ENCODE results near the gene KRTAP5-3.

KRTAP5-3 gene

DNA sequence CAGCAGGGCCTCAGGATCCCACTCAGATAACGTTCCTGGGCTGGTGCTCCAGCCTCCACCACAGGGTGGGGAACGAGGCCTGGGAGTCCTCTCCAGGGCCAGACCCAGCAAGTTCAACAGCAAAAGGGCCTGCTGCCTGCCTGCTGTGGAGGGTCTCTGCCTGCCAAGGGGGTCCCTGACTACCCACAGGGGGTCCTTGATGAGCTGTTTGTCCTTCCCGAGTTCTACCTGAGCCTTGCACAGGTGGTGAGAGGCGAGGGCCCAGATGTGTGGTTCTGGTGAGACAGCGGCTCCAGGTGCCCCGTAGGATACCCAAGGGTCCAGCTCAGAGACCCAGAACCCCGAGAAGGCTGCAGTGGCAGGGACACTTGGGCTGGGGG, 40.6 kb downstream of the KRTAP5-3 start:
- no peak for DNase-seq (ENCODE audit: low read depth)
- H3K4me3 ChIP-seq (ENCODE audit: low read depth, low read length), result no peak overlapping the region
- no peak for TF ChIP-seq POLR2A (IDR thresholded peaks at IDR 0.05; ENCODE audit: extremely low read depth, insufficient read length)
- TF ChIP-seq, protein P1, sequence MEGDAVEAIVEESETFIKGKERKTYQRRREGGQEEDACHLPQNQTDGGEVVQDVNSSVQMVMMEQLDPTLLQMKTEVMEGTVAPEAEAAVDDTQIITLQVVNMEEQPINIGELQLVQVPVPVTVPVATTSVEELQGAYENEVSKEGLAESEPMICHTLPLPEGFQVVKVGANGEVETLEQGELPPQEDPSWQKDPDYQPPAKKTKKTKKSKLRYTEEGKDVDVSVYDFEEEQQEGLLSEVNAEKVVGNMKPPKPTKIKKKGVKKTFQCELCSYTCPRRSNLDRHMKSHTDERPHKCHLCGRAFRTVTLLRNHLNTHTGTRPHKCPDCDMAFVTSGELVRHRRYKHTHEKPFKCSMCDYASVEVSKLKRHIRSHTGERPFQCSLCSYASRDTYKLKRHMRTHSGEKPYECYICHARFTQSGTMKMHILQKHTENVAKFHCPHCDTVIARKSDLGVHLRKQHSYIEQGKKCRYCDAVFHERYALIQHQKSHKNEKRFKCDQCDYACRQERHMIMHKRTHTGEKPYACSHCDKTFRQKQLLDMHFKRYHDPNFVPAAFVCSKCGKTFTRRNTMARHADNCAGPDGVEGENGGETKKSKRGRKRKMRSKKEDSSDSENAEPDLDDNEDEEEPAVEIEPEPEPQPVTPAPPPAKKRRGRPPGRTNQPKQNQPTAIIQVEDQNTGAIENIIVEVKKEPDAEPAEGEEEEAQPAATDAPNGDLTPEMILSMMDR (IDR thresholded peaks at IDR 0.05; ENCODE audit: low read depth, low read length), result no peak
- TF ChIP-seq, protein P2, sequence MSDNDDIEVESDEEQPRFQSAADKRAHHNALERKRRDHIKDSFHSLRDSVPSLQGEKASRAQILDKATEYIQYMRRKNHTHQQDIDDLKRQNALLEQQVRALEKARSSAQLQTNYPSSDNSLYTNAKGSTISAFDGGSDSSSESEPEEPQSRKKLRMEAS (IDR thresholded peaks at IDR 0.05; ENCODE audit: low read depth, low read length), result no peak
- no peak for TF ChIP-seq MYC (IDR thresholded peaks at IDR 0.05; ENCODE audit: low read depth, low read length)

DNA sequence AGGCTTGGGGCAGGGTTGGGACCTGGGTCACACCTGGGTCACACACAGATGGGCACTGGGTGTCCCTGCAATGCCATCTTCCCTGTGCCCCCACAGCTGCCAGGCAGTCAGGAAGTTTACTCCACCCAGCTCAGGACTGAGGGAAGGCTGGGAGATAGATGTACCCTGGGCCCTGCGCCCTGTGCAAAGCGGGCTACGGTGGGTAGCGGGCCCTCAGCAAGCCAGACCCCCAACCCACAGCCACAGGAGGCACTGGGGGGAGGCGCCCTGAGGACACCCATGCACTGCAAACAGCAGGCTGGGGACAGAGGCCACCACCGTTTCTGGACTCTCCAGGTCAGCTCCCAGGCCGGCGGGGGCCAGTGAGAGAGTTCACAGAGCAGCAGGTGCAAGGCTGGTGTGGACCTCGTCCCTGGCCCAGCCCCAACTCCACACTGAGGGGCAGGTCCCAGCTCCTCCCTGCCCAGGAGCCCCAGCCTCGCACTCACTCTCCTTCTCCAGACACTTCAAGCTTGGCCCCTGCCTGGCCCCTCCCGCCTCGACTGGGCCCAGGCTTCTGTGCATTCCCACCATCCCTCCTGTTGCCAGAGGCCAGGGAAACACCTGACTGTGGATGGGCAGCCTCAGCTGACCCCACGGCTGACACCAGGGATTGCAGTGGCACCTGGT, 41.1 kb downstream of the KRTAP5-3 start:
- DNase-seq (ENCODE audit: low read depth), result peak; percentile 1
- no peak overlapping the region for H3K4me3 ChIP-seq (ENCODE audit: low read depth, low read length)
- TF ChIP-seq, protein P1 (IDR thresholded peaks at IDR 0.05; ENCODE audit: low read depth, low read length), result no peak
- TF ChIP-seq POLR2A (IDR thresholded peaks at IDR 0.05; ENCODE audit: extremely low read depth, insufficient read length) (no peak), MYC (IDR thresholded peaks at IDR 0.05; ENCODE audit: low read depth, low read length) (no peak)
- TF ChIP-seq, protein P2 (IDR thresholded peaks at IDR 0.05; ENCODE audit: low read depth, low read length), result no peak

DNA sequence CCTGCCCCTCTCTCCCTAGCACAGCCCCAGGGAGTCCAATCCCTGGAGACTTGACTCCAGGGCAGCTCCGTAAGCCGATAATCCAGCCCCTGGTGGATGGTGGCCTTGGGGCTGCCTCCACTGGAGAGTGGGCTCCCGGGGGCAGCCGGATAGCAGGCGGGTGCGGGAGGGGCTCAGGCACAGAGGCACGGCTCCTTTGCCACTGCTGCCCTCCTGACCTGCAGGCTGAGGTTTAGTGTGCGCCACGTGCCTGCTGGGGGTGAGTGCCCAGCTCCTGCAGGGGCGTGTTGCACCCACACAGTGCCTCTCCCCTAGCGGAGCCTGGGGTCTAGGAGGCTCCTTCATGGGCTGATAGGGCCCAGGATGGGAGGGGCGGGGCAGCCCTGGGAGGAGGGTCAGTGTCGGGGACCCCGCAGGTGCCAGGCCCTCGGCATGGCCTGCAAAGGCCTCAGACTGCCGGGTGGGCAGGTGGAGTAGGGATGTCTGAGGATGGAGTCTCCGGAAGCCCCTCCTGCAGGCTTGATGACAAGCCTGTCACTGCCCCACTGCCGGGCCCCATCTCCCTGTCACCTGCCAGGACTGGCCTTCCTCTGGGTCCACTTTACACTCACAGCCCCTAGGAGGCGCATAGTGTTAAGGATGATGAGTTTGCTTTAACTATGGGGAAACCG, 41.7 kb downstream of the KRTAP5-3 start:
- H3K4me3 ChIP-seq (ENCODE audit: low read depth, low read length), result no peak overlapping the region
- DNase-seq (ENCODE audit: low read depth), result no peak
- TF ChIP-seq, protein P1 (IDR thresholded peaks at IDR 0.05; ENCODE audit: low read depth, low read length), result peak; percentile 29
- TF ChIP-seq POLR2A (IDR thresholded peaks at IDR 0.05; ENCODE audit: extremely low read depth, insufficient read length), result no peak
- TF ChIP-seq, protein P2 (IDR thresholded peaks at IDR 0.05; ENCODE audit: low read depth, low read length), result no peak

DNA sequence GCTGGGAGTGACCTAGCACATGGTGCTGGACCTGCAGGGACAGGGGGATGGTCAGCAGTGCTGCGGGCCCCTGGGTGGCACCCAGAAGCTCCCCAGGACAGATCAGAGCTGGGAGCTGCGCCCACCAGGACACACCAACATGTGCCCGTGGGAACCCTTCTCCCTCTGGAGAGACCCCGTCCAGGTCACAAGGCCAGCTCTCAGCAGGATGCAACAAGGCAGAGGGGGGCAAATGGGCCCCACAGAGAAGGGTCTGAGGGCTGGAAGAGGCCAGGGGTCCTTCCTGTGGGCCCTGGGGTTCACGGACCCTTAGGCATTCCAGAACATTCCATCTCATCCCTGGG, 42.4 kb downstream of the KRTAP5-3 start:
- H3K4me3 ChIP-seq (ENCODE audit: low read depth, low read length), result no peak overlapping the region
- no peak for DNase-seq (ENCODE audit: low read depth)
- TF ChIP-seq POLR2A (IDR thresholded peaks at IDR 0.05; ENCODE audit: extremely low read depth, insufficient read length) (no peak), MYC (IDR thresholded peaks at IDR 0.05; ENCODE audit: low read depth, low read length) (no peak)
- TF ChIP-seq, protein P1 (IDR thresholded peaks at IDR 0.05; ENCODE audit: low read depth, low read length), result no peak
- TF ChIP-seq, protein P2 (IDR thresholded peaks at IDR 0.05; ENCODE audit: low read depth, low read length), result no peak

DNA sequence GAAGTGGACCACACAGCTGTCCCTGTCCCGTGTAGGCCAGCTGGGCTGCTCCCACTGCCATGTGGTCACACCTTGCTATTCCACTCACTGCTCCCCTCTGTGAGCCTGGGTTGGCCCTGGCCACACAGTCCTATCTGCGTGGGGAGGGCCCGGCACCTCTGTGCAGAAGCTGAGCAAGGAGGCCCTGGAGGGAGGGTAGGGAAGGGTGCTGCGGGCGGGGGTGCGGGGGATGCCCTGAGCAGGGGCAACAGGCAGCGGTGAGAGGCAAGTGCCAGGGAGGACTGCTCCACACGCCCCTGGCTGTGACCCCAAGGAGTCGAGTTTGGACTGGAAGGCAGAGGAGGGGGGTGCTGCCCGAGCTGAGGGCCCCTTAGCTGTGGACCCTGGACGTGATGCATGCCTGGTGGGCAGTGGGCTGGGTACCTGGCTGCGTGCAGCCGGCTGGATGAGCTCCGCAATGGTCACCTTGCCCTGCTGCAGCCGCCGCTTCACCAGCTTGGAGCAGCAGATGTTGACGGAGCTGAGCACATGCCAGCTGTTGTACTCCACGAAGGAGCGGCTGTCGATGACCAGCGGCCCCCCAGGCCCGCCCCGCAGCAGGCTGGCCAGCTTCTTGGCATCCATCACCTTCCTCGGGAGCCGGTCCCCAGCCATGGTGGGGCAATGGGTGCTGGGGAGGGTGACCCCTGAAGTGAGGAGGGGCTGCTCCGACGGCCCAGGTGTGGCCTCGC, 42.9 kb downstream of the KRTAP5-3 start:
- H3K4me3 ChIP-seq (ENCODE audit: low read depth, low read length), result no peak overlapping the region
- no peak for DNase-seq (ENCODE audit: low read depth)
- TF ChIP-seq, protein P1 (IDR thresholded peaks at IDR 0.05; ENCODE audit: low read depth, low read length), result no peak
- TF ChIP-seq POLR2A (IDR thresholded peaks at IDR 0.05; ENCODE audit: extremely low read depth, insufficient read length) (no peak), MYC (IDR thresholded peaks at IDR 0.05; ENCODE audit: low read depth, low read length) (no peak)
- TF ChIP-seq, protein P2 (IDR thresholded peaks at IDR 0.05; ENCODE audit: low read depth, low read length), result no peak
